Osteoblast (primary cell): ENCODE measurements around the gene ERBB4. TPM values are rescaled to one million over a fixed set of nuclear protein-coding genes. Genes with fewer than 3 reads are reported as not detected.
"Not testable (repeated sequence)": the region's sequence is repeated elsewhere in the genome, so short reads cannot be mapped to it uniquely, and the experiment has no call there.

Experiments used
- DNase-seq: peaks from one replicate; pipeline ENCODE4 v3.0.0; 2011; ENCODE audit warnings: low spot score, mixed read lengths; ENCODE audit not compliant: insufficient read length; ENCODE audit errors: missing footprints
- H2AFZ ChIP-seq: 2 replicates; pipeline ENCODE4 v1.6.0; 2011; ENCODE audit warnings: mild to moderate bottlenecking, low read length
- H3K27ac ChIP-seq: 2 replicates; pipeline ENCODE4 v1.5.1; 2011; ENCODE audit warnings: mild to moderate bottlenecking, low read depth, low read length, moderate library complexity
- H3K27me3 ChIP-seq: 2 replicates; pipeline ENCODE4 v1.6.0; 2012; ENCODE audit warnings: mild to moderate bottlenecking, control low read depth, inconsistent platforms, low read length, moderate library complexity; ENCODE audit not compliant: insufficient read depth
- H3K36me3 ChIP-seq: 2 replicates; pipeline ENCODE4 v1.5.1; 2011; ENCODE audit warnings: mild to moderate bottlenecking, low read length, control low read depth, moderate library complexity; ENCODE audit not compliant: insufficient read depth
- H3K4me1 ChIP-seq: 2 replicates; pipeline ENCODE4 v1.5.1; 2011; ENCODE audit warnings: mild to moderate bottlenecking, low read length, control low read depth, moderate library complexity; ENCODE audit not compliant: insufficient read depth
- H3K4me2 ChIP-seq: 2 replicates; pipeline ENCODE4 v1.6.0; 2011; ENCODE audit warnings: mild to moderate bottlenecking, low read length; ENCODE audit not compliant: insufficient read depth
- H3K4me3 ChIP-seq: fragments of 200-600 bp; sonication (generic); 3 replicates; pipeline ENCODE4 v1.5.1; 2012; ENCODE audit warnings: mild to moderate bottlenecking, low read length, inconsistent platforms; ENCODE audit not compliant: insufficient read depth
- H3K79me2 ChIP-seq: 2 replicates; pipeline ENCODE4 v1.6.0; 2012; ENCODE audit warnings: mild to moderate bottlenecking, low read length, control low read depth, inconsistent platforms; ENCODE audit not compliant: insufficient read depth
- H3K9me3 ChIP-seq: 2 replicates; pipeline ENCODE4 v1.5.1; 2011; ENCODE audit warnings: low read depth, low read length, control low read depth
- H4K20me1 ChIP-seq: 2 replicates; pipeline ENCODE4 v1.6.0; 2012; ENCODE audit warnings: mild to moderate bottlenecking, low read length, control low read depth; ENCODE audit not compliant: insufficient read depth
- total RNA-seq: library from RNA; depleted of rRNA; stranded (reverse); fragments of >200 nt; gene quantifications from 2 replicates; pipeline ENCODE4 v1.2.3, GENCODE V29; 2012
- TF ChIP-seq, protein P1 (sequence below): IDR thresholded peaks from 2 replicates; pipeline ENCODE4 v1.5.1; 2011; ENCODE audit warnings: mild to moderate bottlenecking, low read depth, low read length, moderate library complexity; ENCODE audit errors: extremely low read depth

Gene ERBB4
- total RNA-seq, 1 donor = under 0.01 TPM

DNA sequence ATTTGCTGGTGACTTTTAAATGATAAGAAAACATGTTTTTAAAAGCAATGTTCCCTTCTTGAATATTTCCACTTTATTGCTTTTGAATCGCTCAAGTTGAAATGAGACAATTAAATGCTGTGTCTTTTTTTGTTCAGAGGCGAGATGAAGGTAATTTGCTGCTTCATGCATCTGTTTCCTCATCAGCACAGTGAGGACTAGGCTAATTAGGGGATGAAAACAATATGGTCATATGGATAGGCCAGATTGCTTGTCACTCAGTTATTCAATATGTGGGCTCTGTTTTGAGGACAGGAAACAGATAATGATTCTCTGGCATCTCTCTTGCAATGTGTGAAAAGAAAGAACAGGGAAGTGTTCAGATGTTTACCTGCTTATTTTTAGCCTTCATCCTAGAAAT lies 61.0 kb downstream of the ERBB4 start:
- DNase-seq = no peak
- no peaks in the 10 kb centered on the region for H4K20me1 ChIP-seq
- no peak overlapping the region for H3K4me3 ChIP-seq
- no peaks in the 10 kb centered on the region for H3K9me3 ChIP-seq
- no peak overlapping the region for H3K4me2 ChIP-seq
- H3K79me2 ChIP-seq = no peaks in the 10 kb centered on the region
- H2AFZ ChIP-seq = no peak overlapping the region
- TF ChIP-seq, protein P1, sequence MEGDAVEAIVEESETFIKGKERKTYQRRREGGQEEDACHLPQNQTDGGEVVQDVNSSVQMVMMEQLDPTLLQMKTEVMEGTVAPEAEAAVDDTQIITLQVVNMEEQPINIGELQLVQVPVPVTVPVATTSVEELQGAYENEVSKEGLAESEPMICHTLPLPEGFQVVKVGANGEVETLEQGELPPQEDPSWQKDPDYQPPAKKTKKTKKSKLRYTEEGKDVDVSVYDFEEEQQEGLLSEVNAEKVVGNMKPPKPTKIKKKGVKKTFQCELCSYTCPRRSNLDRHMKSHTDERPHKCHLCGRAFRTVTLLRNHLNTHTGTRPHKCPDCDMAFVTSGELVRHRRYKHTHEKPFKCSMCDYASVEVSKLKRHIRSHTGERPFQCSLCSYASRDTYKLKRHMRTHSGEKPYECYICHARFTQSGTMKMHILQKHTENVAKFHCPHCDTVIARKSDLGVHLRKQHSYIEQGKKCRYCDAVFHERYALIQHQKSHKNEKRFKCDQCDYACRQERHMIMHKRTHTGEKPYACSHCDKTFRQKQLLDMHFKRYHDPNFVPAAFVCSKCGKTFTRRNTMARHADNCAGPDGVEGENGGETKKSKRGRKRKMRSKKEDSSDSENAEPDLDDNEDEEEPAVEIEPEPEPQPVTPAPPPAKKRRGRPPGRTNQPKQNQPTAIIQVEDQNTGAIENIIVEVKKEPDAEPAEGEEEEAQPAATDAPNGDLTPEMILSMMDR = no peak
- H3K27me3 ChIP-seq = no peaks in the 10 kb centered on the region
- no peak overlapping the region for H3K27ac ChIP-seq
- no peaks in the 10 kb centered on the region for H3K36me3 ChIP-seq
- no peaks in the 10 kb centered on the region for H3K4me1 ChIP-seq

DNA sequence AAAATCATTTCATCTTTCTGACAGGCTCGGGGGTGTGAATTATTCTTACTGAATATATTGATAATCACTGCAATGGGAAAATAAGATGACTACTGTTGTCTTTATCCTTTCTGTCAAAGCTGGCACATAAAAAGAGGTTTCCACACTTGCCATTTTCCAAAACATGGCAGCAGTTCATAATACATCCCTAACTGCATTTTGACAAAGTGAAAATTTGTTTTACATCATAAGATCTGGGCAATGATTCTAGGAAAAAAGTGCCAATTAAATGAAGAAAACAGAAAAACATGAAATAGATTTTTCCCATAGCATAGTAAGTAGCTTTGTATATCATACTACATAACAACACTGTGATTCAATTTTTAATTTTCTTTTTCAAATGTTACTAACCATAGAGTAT lies 65.4 kb downstream of the ERBB4 start:
- no peak overlapping the region for H3K4me3 ChIP-seq
- no peaks in the 10 kb centered on the region for H3K79me2 ChIP-seq
- no peaks in the 10 kb centered on the region for H3K27me3 ChIP-seq
- H3K9me3 ChIP-seq = no peaks in the 10 kb centered on the region
- TF ChIP-seq, protein P1 = no peak
- H4K20me1 ChIP-seq = no peaks in the 10 kb centered on the region
- DNase-seq = no peak
- H3K36me3 ChIP-seq = no peaks in the 10 kb centered on the region
- H3K27ac ChIP-seq = no peak overlapping the region
- no peak overlapping the region for H3K4me2 ChIP-seq
- no peak overlapping the region for H2AFZ ChIP-seq
- no peaks in the 10 kb centered on the region for H3K4me1 ChIP-seq

DNA sequence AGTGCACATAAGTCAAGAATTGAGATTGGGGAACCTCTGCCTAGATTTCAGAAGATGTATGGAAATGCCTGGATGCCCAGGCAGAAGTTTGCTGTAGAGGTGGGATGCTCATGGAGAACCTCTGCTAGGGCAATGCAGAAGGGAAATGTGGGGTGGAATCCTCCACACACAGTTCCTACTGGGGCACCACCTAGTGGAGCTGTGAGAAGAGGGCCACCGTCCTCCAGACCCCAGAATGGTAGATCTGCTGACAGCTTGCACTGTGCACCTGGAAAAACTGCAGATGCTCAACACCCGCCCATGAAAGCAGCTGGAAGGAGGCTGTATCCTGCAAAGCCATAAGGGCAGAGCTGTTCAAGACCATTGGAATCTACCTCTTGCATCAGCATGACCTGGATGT lies 71.1 kb downstream of the ERBB4 start:
- H2AFZ ChIP-seq, DNase-seq, H3K9me3 ChIP-seq, H3K79me2 ChIP-seq, H3K27ac ChIP-seq, H3K27me3 ChIP-seq, H3K4me3 ChIP-seq, H3K4me2 ChIP-seq, H3K36me3 ChIP-seq, H3K4me1 ChIP-seq, H4K20me1 ChIP-seq: not testable (repeated sequence)

DNA sequence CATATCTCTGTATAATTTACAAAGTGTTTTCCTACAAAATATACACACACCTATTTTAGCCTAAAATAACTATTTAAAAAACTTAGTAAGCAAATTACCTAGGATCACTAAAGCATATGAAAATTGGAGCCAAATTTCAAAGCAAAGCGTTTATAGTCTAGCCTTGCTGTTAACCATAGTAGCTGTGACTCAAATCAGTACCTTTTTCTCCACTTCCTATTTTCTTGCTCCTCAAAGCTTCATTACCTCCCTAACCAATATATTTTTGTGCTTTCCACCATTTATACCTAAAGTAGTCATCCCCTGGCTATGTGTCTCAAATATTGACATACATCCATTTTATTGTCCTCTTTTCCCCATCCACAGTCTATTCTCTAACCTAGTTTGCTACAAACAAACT lies 73.1 kb downstream of the ERBB4 start:
- Histone ChIP-seq H3K36me3 (no peaks in the 10 kb centered on the region), H3K4me3 (no peak overlapping the region), H3K79me2 (no peaks in the 10 kb centered on the region), H2AFZ (no peak overlapping the region), H3K27ac (no peak overlapping the region), H3K4me1 (no peaks in the 10 kb centered on the region), H3K27me3 (no peaks in the 10 kb centered on the region), H3K9me3 (no peaks in the 10 kb centered on the region), H3K4me2 (no peak overlapping the region), H4K20me1 (no peaks in the 10 kb centered on the region)
- TF ChIP-seq, protein P1 = no peak
- no peak for DNase-seq

DNA sequence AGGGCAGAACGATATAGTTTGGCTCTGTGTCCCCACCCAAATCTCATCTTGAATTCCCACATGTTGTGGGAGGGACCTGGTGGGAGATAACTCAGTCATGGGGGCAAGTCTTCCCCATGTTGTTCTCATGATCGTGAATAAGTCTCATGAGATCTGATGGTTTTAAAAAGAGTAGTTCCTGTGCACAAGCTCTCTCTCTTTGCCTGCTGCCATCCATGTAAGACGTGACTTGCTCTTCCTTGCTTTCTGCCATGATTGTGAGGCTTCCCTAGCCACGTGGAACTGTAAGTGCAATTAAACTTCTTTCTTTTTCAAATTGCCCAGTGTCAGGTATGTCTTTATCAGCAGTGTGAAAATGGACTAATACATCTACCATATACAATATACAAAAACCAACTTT lies 76.9 kb downstream of the ERBB4 start:
- not testable (repeated sequence) for H2AFZ ChIP-seq, H3K36me3 ChIP-seq, H3K27ac ChIP-seq, H3K4me1 ChIP-seq, DNase-seq, H3K79me2 ChIP-seq, H3K4me3 ChIP-seq, H4K20me1 ChIP-seq, H3K27me3 ChIP-seq, H3K9me3 ChIP-seq, H3K4me2 ChIP-seq
